Peyer's patch (tissue), 4 donors: Measurements from ENCODE around the gene UNK.

Experiments used
- POLR2A ChIP-seq, 2 donors: fragments of 450-650 bp; IDR thresholded peaks; one replicate each; pipeline ENCODE4 v1.5.1; 2017; ENCODE audit warnings: antibody characterized with exemption in 2 of 2, mild to moderate bottlenecking in 2 of 2, moderate library complexity in 2 of 2
- TF ChIP-seq, protein P1 (sequence below), 6 experiments: fragments of 450-650 bp in 4 of 6; fragments of 200-600 bp in 2 of 6; sonication (generic) in 1 of 6; IDR thresholded peaks; one replicate each; pipeline ENCODE4 v1.5.1; 2017 to 2019; ENCODE audit warnings: antibody characterized with exemption in 6 of 6, mild to moderate bottlenecking in 3 of 6, moderate library complexity in 1 of 6

- TF ChIP-seq POLR2A (IDR thresholded peaks at IDR 0.05), result no peak
- TF ChIP-seq, protein P1, sequence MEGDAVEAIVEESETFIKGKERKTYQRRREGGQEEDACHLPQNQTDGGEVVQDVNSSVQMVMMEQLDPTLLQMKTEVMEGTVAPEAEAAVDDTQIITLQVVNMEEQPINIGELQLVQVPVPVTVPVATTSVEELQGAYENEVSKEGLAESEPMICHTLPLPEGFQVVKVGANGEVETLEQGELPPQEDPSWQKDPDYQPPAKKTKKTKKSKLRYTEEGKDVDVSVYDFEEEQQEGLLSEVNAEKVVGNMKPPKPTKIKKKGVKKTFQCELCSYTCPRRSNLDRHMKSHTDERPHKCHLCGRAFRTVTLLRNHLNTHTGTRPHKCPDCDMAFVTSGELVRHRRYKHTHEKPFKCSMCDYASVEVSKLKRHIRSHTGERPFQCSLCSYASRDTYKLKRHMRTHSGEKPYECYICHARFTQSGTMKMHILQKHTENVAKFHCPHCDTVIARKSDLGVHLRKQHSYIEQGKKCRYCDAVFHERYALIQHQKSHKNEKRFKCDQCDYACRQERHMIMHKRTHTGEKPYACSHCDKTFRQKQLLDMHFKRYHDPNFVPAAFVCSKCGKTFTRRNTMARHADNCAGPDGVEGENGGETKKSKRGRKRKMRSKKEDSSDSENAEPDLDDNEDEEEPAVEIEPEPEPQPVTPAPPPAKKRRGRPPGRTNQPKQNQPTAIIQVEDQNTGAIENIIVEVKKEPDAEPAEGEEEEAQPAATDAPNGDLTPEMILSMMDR (IDR thresholded peaks at IDR 0.05), result no peak
These were observed 38.2 kb downstream of the UNK start for GRCh38 chr17:75822800-75823166.
